WI38 (cell line): ENCODE data around the gene IL36RN.

ENCODE experiments used
- H3K4me3 ChIP-seq: 2 replicates; pipeline ENCODE4 v1.5.1; 2011; ENCODE audit warnings: low read depth, mild to moderate bottlenecking, control low read depth, low read length
- TF ChIP-seq, protein P1 (sequence below): IDR thresholded peaks from 2 replicates; pipeline ENCODE4 v1.5.1; 2012; ENCODE audit warnings: low read depth, mild to moderate bottlenecking, control low read depth, low read length

Gene IL36RN

DNA sequence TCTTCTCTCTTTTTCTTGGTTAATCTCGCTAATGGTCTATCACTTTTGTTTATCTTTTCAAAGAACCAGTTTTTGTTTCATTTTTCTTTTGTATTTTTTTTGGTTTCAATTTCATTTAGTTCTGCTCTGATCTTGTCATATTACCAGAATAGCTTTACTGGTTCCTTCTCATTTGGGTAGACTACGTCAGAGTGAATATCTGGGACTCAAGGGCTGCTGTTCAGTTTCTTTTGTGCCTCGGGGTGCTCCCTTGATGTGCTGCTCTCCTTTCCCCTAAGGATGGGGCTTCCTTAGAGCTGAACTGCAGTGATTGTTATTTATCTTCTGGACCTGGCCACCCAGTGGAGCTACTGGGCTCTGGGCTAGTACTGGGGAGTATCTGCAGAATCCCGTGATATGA, 39.0 kb downstream of the IL36RN start:
- H3K4me3 ChIP-seq: no peak overlapping the region
- TF ChIP-seq, protein P1, sequence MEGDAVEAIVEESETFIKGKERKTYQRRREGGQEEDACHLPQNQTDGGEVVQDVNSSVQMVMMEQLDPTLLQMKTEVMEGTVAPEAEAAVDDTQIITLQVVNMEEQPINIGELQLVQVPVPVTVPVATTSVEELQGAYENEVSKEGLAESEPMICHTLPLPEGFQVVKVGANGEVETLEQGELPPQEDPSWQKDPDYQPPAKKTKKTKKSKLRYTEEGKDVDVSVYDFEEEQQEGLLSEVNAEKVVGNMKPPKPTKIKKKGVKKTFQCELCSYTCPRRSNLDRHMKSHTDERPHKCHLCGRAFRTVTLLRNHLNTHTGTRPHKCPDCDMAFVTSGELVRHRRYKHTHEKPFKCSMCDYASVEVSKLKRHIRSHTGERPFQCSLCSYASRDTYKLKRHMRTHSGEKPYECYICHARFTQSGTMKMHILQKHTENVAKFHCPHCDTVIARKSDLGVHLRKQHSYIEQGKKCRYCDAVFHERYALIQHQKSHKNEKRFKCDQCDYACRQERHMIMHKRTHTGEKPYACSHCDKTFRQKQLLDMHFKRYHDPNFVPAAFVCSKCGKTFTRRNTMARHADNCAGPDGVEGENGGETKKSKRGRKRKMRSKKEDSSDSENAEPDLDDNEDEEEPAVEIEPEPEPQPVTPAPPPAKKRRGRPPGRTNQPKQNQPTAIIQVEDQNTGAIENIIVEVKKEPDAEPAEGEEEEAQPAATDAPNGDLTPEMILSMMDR: no peak

DNA sequence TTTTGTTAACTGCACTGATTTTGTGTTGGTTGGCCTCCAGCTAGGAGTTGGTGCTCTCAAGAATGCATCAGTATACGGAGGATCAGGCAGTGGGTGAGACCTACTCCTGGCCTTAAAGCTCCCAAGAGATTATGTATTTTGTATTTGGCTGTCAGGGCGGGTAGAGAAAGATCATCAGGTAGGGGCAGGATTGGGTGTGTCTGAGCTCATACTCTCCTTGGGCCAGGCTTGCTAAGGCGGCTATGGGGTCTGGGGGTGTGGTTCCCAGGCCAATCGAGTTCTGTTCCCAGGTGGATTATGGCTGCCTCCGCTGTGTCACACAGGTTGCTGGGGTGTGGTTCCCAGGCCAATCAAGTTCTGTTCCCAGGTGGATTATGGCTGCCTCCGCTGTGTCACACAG, 39.5 kb downstream of the IL36RN start:
- TF ChIP-seq, protein P1: no peak
- H3K4me3 ChIP-seq: no peak overlapping the region

DNA sequence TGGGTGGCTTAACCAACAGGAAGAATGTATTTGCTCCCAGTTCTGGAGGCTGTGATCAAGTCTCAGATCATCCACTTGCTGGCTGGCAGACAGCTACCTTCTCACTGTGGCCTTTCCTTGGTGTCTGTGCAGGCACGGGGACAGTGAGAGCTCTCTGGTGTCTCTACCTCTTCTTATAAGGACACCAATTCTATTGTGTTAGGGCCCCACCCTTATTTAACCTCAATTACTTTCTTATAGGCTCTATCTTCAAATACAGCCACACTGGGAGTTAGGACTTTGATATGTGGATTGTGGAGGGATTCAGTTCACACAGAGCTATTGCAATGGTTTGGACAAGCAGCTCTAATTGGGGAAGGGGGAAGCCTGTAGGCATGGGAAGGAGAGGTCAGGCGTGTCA, 43.1 kb downstream of the IL36RN start:
- TF ChIP-seq, protein P1: no peak
- H3K4me3 ChIP-seq: no peak overlapping the region

DNA sequence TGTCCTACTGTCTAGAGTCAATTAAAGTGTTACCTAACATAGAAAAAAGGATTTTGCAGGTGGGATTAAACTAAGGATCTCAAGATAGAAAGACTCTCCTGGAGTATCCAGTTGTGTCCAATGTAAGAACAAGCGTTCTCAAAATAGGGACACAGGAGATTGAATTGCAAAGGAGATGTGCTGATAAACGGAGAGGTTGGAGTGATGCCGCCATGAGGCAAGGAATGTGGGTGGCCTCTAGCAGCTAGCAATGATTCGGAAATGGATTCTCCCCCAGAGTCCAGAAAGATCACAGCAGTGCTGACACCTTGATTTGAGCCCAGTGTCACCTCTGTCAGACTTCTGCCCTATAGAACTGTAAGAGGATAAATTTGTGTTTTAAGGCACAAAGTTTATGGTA, 44.3 kb downstream of the IL36RN start:
- no peak overlapping the region for H3K4me3 ChIP-seq
- TF ChIP-seq, protein P1: no peak

DNA sequence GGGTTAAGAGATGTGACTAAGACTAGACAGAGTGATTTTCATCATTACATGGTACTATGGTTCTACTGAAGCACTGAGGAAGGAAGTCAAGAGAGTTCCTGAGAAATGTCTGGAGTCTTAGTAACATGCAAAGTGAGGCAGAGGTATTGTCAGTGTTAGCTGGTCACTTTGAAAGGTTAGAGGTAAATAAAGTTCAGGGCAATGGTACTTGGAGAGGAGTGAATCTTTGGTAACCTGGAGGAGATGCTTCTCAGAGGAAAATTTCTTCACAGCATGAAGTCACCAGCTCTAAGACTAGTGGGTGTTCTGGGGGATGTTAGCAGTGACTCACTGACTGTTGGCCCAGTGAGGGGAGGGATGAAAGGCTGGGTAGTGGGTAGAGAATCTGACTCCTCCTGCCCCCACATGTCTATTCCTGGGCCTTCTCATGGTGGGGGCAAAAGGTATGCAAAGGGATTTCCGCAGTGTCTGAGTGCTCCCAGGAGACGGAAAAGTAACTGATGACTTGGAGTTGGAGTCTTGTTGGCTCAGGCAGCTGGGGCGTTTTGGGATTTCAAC, 45.1 kb downstream of the IL36RN start:
- no peak overlapping the region for H3K4me3 ChIP-seq
- TF ChIP-seq, protein P1: no peak

DNA sequence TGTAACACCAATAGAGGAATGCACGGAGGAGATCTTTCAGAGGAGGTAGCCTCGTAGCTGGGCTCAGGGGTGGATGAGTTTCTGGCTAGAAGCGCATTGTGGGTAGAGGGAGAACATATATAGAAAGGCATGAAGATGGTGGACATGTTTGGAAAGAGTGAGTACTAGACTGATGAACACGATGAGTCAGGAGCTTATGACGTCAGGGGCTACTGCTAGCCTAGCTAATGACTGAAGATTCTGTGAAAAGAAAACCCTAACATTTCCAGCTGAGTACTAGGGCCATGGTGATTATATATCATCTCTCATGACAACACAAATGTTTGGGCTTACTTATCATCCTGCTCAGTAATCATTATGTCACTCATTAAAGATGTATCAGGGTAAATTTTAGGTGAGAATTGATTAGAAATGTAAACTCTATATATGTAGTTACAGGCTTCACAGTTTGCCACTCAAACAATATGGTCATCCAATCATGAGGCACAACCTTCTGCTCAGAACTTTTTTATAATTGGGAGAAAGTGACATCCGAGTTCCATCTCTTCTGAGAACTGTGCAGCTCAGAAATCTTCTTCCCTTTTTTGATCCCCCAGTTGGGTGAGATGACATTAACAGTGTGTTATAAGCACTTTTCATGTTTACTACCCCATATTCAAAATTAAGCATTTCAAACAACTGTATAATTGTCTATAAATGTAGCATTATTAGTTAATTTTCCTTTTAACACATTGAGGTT, 46.2 kb downstream of the IL36RN start:
- H3K4me3 ChIP-seq: no peak overlapping the region
- TF ChIP-seq, protein P1: no peak

DNA sequence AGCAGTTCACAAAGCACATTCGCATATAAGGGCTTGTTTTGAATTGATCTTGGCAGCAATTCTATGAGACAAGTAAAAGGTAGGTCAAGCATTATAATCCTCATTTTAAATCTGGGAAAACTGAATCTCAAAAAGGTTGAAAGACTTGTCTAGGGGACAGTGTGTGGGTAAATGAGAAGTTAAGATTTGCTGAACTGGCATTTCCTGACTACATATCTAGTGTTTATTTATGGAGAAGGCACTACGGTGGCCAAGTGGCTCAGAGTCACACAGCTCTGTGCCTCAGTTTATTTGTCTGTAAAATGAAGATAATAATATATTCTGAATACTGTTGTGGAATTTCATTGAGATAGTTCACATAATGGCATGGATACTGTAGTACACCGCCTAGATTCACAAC, 52.1 kb downstream of the IL36RN start:
- TF ChIP-seq, protein P1: no peak

More for the DNA sequence above, 52.1 kb downstream of the IL36RN start:
- no peak overlapping the region for H3K4me3 ChIP-seq
